ENCODE measurements around the gene GREM1.

Gene GREM1

DNA sequence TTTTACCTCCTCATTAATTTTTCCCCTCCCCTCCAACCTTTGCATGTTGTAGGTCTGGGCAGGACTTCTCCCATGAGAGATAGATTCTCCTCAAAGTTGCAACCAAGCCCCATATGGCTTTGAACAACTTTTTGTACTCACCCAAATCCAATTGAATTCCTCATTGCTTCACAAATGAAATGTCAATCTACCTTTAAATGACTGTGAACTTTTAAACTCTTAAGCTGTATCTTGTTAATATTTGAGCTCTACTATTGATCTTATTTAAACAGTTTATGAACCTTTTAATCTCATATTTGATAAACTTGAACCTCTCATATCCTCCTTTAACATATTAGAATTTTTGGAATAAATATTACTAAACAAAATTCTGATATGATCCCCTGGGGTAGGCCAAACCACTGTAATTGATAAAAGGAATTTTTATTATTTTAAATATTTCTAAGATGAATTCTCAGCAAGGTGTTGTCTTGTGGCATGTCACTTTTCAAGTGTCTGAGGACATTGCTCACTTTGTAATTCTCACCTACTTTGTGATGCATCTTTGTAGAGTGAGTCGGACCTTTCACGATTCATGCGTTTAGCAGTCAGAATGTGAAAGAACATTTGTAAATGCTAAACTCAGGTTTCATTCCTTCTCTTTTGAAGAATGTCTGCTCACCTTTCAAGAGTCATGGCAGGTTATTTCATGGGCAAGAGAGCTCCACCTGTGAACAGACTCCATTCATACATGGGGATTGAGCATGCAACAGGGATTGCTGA lies 23.4 kb upstream of the GREM1 start:
- no peak for DNase-seq (ENCODE audit: low read depth)

GRCh38 chr15:32698773-32699390 lies 18.9 kb upstream of the GREM1 start:
- no peak for DNase-seq (ENCODE audit: low read depth)

DNA sequence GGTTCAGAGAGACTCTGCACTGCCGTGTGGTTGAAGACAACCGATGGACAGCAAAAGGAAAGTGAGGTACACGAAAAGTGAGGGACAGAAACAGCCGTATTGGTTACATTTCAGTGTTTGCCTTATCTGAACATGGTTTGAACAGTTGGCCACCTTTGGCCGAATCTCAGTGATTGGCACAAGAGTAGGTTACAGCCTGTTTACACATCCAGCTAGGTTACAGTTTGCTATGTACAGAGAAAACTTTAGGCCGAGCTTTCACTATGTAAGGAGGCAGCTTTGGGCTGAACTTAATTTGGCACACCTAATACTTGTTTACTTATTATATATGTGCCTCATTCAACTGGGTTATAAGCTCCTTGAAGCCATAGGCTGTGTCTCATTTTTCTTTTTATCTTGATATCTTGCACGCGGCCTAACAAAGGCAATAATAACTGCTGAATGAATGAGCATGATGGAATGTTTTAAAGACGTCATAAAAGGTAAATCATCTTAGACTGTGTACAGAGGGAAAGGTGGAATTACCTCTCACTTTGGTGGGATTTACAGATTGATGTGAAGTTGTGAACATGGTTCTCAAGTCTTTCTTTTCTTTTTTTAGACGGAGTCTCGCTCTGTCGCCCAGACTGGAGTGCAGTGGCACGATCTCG lies 17.2 kb upstream of the GREM1 start:
- DNase-seq (ENCODE audit: low read depth) = no peak

- no peak for DNase-seq (ENCODE audit: low read depth)
Observed at GRCh38 chr15:32701863-32702262, 15.9 kb upstream of the GREM1 start.

DNA sequence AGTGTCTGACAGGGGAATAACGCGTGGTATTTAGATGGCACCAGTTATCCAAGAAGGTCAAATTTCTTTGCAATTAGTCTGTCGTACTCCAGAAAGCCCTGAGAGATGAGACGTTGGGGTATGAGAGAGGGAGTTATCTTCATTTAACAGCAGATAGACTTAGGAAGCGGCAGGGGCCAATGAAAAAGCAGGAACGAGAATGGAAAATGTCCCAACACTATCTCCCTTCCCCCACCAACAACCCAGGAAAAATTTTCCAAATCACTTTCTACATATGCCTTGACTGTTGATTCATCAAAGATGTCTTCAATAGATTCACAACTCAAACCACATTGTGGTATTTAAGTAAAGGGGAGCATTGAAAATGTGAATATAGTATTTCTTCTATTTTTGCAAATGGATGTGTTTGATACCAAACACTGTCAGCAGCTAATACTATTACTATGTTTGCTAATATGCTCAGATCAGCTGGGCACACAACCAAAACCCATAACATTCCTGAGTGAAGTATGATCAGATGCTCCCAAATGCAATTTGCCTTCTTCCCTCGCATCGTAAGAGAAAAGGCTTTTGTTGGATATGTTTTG lies 13.3 kb upstream of the GREM1 start:
- DNase-seq (ENCODE audit: low read depth) = peak; percentile 59

GRCh38 chr15:32705446-32705845 lies 12.4 kb upstream of the GREM1 start:
- DNase-seq (ENCODE audit: low read depth) = peak; percentile 55

- DNase-seq (ENCODE audit: low read depth) = no peak
Observed at GRCh38 chr15:32706704-32707103, 11.1 kb upstream of the GREM1 start.

DNA sequence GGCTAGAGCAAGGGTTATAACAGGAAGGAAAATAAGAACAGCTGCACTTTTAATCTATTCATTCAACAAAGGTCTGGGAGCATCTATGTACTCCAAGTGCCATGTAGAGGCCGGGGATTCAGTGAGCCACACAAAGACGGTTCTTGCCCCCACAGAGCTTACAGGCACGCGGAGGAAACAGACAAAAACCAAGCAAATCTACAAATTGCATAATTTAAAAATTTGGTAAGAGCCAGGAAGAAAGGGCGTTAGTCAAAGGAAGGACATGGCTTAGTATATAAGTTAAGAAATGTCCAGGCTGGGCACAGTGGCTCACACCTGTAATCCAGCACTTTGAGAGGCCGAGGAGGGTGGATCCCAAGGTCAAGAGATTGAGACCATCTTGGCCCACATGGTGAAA lies 10.4 kb upstream of the GREM1 start:
- no peak for DNase-seq (ENCODE audit: low read depth)

GRCh38 chr15:32709295-32710033 lies 8.3 kb upstream of the GREM1 start:
- DNase-seq (ENCODE audit: low read depth) = no peak

- no peak for DNase-seq (ENCODE audit: low read depth)
Observed at GRCh38 chr15:32715276-32715675, 2.5 kb upstream of the GREM1 start.

- DNase-seq (ENCODE audit: low read depth) = no peak
Observed at GRCh38 chr15:32716216-32716914, 1.4 kb upstream of the GREM1 start.

- DNase-seq (ENCODE audit: low read depth) = no peak
Observed at GRCh38 chr15:32716915-32717425, 834 bp upstream of the GREM1 start.

GRCh38 chr15:32718227-32718820 lies 520 bp downstream of the GREM1 start:
- DNase-seq (ENCODE audit: low read depth) = no peak

DNA sequence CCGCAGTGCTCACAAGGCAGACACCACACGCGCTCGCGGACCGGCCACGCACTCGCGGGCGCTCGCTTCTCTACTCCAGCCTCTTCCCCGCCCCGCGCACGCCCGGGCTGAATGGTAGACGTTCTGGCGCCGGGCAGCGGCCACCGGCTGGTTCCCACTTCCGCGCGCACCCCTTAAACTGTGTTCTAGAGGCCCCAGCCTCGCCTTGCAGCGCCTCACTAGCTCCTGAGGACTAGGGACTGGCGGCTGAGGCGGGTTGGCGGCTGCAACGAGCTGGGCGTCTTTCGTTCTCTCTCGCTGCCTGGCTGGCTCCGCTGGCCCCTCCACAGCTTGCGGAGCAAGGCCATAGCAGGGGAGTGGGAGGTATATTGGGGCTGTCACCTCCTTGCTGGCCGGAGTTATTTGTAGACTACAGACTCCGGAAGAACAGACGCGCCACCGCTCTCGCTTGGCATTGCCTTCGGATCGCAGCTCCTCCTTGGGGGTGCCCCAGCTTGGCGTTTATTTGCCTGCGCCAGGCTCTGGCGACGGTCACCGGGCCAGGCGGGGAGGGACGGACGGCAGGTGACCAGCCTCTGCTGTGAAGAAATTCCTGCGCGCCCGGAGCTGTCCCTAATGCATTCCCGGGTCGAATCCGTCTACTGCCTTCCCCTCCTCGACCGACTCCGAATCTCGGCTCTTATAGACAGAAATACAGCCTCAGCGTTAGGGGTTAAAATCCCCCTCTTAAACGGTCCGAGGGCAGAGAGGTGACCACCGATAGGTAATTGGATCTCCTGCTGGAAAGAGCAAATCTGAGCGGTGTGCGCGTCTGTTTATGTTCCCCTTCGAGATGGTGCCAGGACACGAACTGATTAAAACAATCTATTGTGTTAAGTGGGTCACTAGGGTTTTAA lies 1.3 kb downstream of the GREM1 start:
- no peak for DNase-seq (ENCODE audit: low read depth)

- DNase-seq (ENCODE audit: low read depth) = no peak
Observed at GRCh38 chr15:32721596-32721995, 3.8 kb downstream of the GREM1 start.

DNA sequence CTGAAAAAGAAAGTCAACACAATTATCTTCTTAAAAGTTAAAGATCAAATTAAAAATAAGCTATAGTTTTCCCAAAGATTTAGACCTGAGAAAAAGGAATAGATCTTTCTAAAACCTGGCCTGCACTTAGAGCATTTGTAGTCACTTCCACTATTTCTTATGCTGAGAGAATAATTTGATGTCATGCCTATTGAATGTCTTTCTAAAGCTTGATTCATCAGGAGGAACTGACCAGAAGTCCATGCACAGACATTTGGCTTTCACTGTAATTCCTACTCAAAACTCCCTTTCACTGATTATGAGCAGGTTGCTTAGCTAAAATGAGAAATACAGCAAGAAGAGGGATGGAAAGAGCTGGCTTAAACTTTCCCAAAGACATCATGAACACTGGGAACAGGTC lies 4.3 kb downstream of the GREM1 start:
- no peak for DNase-seq (ENCODE audit: low read depth)

- no peak for DNase-seq (ENCODE audit: low read depth)
Observed at GRCh38 chr15:32723171-32723948, 5.6 kb downstream of the GREM1 start.

DNA sequence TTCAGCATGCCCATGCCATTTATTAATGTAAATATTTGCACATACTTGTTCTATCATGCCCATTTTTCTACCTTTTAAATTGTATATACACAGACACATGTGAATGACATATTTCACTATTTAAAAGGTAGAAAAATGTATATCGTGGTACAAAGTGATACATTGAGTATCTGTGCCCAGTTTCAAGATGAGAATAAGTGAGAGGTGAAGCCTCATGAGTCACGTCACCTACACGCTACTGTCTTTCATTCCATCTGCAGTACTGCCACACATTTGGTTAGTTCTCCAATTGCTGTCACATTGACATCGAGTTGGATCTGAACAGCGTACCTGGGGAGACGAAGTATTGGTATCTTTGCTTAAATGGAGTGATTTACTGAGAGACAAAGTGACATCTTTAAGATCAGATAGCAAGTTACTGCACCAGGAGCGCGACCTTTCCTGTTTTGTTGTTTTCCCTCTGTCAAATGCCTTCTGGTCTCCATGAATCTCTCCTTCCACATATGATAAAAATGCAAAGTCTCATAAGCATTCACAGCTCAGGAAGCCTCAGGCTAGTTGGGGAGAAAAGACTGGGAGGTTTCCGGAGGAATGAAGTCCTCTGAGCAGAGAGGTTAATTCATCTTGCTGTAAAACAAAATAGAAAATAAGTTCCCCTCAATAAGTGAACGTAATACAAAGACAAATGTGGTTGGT lies 12.0 kb downstream of the GREM1 start:
- DNase-seq (ENCODE audit: low read depth) = no peak
